ENCODE results near the gene WDR47.

The WDR47 gene

DNA sequence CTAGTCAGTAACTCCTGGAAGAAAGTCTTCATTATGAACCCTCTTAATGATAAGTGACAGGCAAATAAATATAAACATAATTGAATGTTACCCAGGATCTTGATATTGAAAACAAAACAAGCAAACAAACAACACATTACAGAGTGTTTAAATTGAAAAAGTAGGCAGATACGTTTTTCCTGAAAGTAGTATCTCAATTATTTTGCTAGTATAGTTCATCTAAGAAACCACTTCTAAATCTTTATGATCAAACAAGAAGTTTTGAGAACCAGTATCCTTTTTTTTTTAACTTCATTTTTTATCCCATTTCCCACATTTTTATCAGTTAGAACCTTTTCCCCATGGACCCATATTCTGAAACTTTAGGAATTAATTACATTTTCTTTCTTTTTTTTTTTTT, 3.7 kb upstream of the WDR47 start:
- H4K8ac ChIP-seq (ENCODE audit: low read length) = no peak overlapping the region
- no CpG with 5 or more reads among the region's 1 CpG for WGBS
- no peaks in the 10 kb centered on the region for H3K9me3 ChIP-seq (ENCODE audit: control insufficient read depth, low read length)
- no peak overlapping the region for H3K4ac ChIP-seq (ENCODE audit: low read depth in 1 of 2, low read length in 2 of 2)
- no peak overlapping the region for H3K23ac ChIP-seq (ENCODE audit: low read length in 2 of 2)
- no peaks in the 10 kb centered on the region for H3K79me1 ChIP-seq (replicated peaks; ENCODE audit: low read length, poor library complexity, severe bottlenecking)
- no peak overlapping the region for H2BK120ac ChIP-seq (ENCODE audit: low read depth, low read length)
- H2AK5ac ChIP-seq (ENCODE audit: low read length, severe bottlenecking) = no peak overlapping the region
- H3K14ac ChIP-seq (ENCODE audit: low read length in 2 of 2) = no peak overlapping the region
- DNase-seq = no peak
- H3K27ac ChIP-seq (ENCODE audit: low read length, poor library complexity, severe bottlenecking) = no peak overlapping the region
- H3K9ac ChIP-seq (ENCODE audit: low read length) = no peak overlapping the region
- H2BK5ac ChIP-seq (ENCODE audit: low read depth, low read length, poor library complexity, severe bottlenecking) = no peak overlapping the region
- no peak overlapping the region for H3K4me3 ChIP-seq (ENCODE audit: insufficient read depth in 1 of 2, low read depth in 1 of 2, low read length in 2 of 2)
- no peak overlapping the region for H2AFZ ChIP-seq (ENCODE audit: low read depth, low read length)
- H2BK12ac ChIP-seq (ENCODE audit: low read length in 2 of 2) = no peak overlapping the region
- no peak overlapping the region for H3K18ac ChIP-seq (ENCODE audit: low read depth in 1 of 2, low read length in 2 of 2)
- H3K27me3 ChIP-seq (ENCODE audit: control insufficient read depth in 1 of 2, insufficient read depth in 1 of 2, low read length in 2 of 2) = no peaks in the 10 kb centered on the region
- no peak overlapping the region for H3K4me2 ChIP-seq (ENCODE audit: low read length, poor library complexity, severe bottlenecking)
- H2BK15ac ChIP-seq (ENCODE audit: low read depth, poor library complexity, severe bottlenecking) = no peak overlapping the region
- H3K4me1 ChIP-seq (ENCODE audit: control insufficient read depth, insufficient read depth, low read depth, low read length) = no peaks in the 10 kb centered on the region
- no peaks in the 10 kb centered on the region for H3K36me3 ChIP-seq (ENCODE audit: control insufficient read depth in 1 of 2, insufficient read depth in 2 of 2, low read depth in 1 of 2, low read length in 2 of 2)
- H4K91ac ChIP-seq (ENCODE audit: low read length) = no peak overlapping the region

- Histone ChIP-seq H3K27ac (ENCODE audit: low read length, poor library complexity, severe bottlenecking) (peak overlapping the region; percentile 53), H3K14ac (ENCODE audit: low read length in 2 of 2) (peak overlapping the region in 1 of 2 experiments; percentile 19), H2BK12ac (ENCODE audit: low read length in 2 of 2) (no peak overlapping the region), H3K9me3 (ENCODE audit: control insufficient read depth, low read length) (no peaks in the 10 kb centered on the region), H3K36me3 (ENCODE audit: control insufficient read depth in 1 of 2, insufficient read depth in 2 of 2, low read depth in 1 of 2, low read length in 2 of 2) (no peaks in the 10 kb centered on the region), H3K18ac (ENCODE audit: low read depth in 1 of 2, low read length in 2 of 2) (peak overlapping the region; percentile 37 to 90), H4K91ac (ENCODE audit: low read length) (peak overlapping the region; percentile 43), H2BK5ac (ENCODE audit: low read depth, low read length, poor library complexity, severe bottlenecking) (no peak overlapping the region), H2AFZ (ENCODE audit: low read depth, low read length) (peak overlapping the region; percentile 16), H3K4me2 (ENCODE audit: low read length, poor library complexity, severe bottlenecking) (peak overlapping the region; percentile 66), H3K4me3 (ENCODE audit: insufficient read depth in 1 of 2, low read depth in 1 of 2, low read length in 2 of 2) (peak overlapping the region; percentile 88 to 99), H3K9ac (ENCODE audit: low read length) (peak overlapping the region; percentile 95), H2AK5ac (ENCODE audit: low read length, severe bottlenecking) (no peak overlapping the region), H2BK15ac (ENCODE audit: low read depth, poor library complexity, severe bottlenecking) (no peak overlapping the region), H4K8ac (ENCODE audit: low read length) (peak overlapping the region; percentile 1), H3K27me3 (ENCODE audit: control insufficient read depth in 1 of 2, insufficient read depth in 1 of 2, low read length in 2 of 2) (no peaks in the 10 kb centered on the region), H3K4me1 (ENCODE audit: control insufficient read depth, insufficient read depth, low read depth, low read length) (no peaks in the 10 kb centered on the region), H2BK120ac (ENCODE audit: low read depth, low read length) (peak overlapping the region; percentile 79), H3K4ac (ENCODE audit: low read depth in 1 of 2, low read length in 2 of 2) (peak overlapping the region; percentile 8 to 94), H3K23ac (ENCODE audit: low read length in 2 of 2) (peak overlapping the region in 1 of 2 experiments; percentile 16), H3K79me1 (replicated peaks; ENCODE audit: low read length, poor library complexity, severe bottlenecking) (no peaks in the 10 kb centered on the region)
- under 1% methylated on average over 24 of the region's 44 CpGs for WGBS
- peak; percentile 48 for DNase-seq
Observed at GRCh38 chr1:109040989-109041620, 797 bp downstream of the WDR47 start.

DNA sequence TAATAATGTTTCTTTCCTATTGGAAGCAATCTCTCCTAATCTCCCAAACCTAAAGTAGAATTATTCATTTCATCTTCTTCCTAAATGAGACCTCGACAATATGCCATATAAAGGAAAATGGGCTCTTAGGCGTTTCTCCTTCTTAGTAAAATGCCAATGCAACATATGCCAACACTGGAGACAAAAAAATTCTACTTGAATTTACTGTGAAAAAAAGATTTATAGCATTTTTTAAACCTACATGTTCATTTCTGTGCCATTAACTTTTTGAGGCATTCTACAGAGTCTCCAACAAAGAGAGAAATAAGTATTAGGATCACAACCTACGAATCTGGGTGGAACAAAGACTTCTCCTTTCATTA, 1.3 kb downstream of the WDR47 start:
- H3K4me3 ChIP-seq (ENCODE audit: insufficient read depth in 1 of 2, low read depth in 1 of 2, low read length in 2 of 2) = peak overlapping the region; percentile 88 to 99
- H2BK15ac ChIP-seq (ENCODE audit: low read depth, poor library complexity, severe bottlenecking) = no peak overlapping the region
- peak; percentile 34 for DNase-seq
- no peak overlapping the region for H3K4ac ChIP-seq (ENCODE audit: low read depth in 1 of 2, low read length in 2 of 2)
- no peak overlapping the region for H2BK5ac ChIP-seq (ENCODE audit: low read depth, low read length, poor library complexity, severe bottlenecking)
- no peak overlapping the region for H3K4me2 ChIP-seq (ENCODE audit: low read length, poor library complexity, severe bottlenecking)
- no peak overlapping the region for H3K18ac ChIP-seq (ENCODE audit: low read depth in 1 of 2, low read length in 2 of 2)
- H3K4me1 ChIP-seq (ENCODE audit: control insufficient read depth, insufficient read depth, low read depth, low read length) = no peaks in the 10 kb centered on the region
- 39% methylated on average over 2 of the region's 3 CpGs for WGBS
- H4K91ac ChIP-seq (ENCODE audit: low read length) = no peak overlapping the region
- H2BK12ac ChIP-seq (ENCODE audit: low read length in 2 of 2) = no peak overlapping the region
- H2AK5ac ChIP-seq (ENCODE audit: low read length, severe bottlenecking) = no peak overlapping the region
- no peaks in the 10 kb centered on the region for H3K36me3 ChIP-seq (ENCODE audit: control insufficient read depth in 1 of 2, insufficient read depth in 2 of 2, low read depth in 1 of 2, low read length in 2 of 2)
- no peak overlapping the region for H3K23ac ChIP-seq (ENCODE audit: low read length in 2 of 2)
- H3K79me1 ChIP-seq (replicated peaks; ENCODE audit: low read length, poor library complexity, severe bottlenecking) = peaks cover 1% of the 10 kb centered on the region
- H3K27me3 ChIP-seq (ENCODE audit: control insufficient read depth in 1 of 2, insufficient read depth in 1 of 2, low read length in 2 of 2) = no peaks in the 10 kb centered on the region
- no peaks in the 10 kb centered on the region for H3K9me3 ChIP-seq (ENCODE audit: control insufficient read depth, low read length)
- peak overlapping the region; percentile 95 for H3K9ac ChIP-seq (ENCODE audit: low read length)
- H4K8ac ChIP-seq (ENCODE audit: low read length) = no peak overlapping the region
- H3K14ac ChIP-seq (ENCODE audit: low read length in 2 of 2) = no peak overlapping the region
- no peak overlapping the region for H2AFZ ChIP-seq (ENCODE audit: low read depth, low read length)
- no peak overlapping the region for H2BK120ac ChIP-seq (ENCODE audit: low read depth, low read length)
- peak overlapping the region; percentile 28 for H3K27ac ChIP-seq (ENCODE audit: low read length, poor library complexity, severe bottlenecking)

DNA sequence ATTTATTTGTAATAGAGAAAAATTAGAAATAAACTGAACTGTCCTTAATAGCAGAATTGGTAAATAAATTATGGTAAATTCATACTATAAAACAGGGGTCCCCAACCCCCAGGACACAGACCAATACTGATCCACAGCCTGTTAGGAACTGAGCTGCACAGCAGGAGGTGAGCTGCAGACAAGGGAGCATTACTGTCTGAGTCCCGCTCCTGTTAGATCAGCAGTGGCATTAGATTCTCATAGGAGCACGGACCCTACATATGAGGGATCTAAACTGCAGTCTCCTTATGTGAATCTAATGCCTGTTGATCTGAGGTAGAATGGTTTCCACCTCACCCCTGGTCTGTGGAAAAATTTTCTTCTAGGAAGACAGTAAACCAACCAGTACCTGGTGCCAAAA, 7.5 kb downstream of the WDR47 start:
- Histone ChIP-seq H3K9me3 (ENCODE audit: control insufficient read depth, low read length) (no peaks in the 10 kb centered on the region), H3K9ac (ENCODE audit: low read length) (no peak overlapping the region), H2BK15ac (ENCODE audit: low read depth, poor library complexity, severe bottlenecking) (no peak overlapping the region), H3K79me1 (replicated peaks; ENCODE audit: low read length, poor library complexity, severe bottlenecking) (peaks cover 9% of the 10 kb centered on the region), H3K14ac (ENCODE audit: low read length in 2 of 2) (no peak overlapping the region), H3K4me2 (ENCODE audit: low read length, poor library complexity, severe bottlenecking) (no peak overlapping the region), H2AK5ac (ENCODE audit: low read length, severe bottlenecking) (no peak overlapping the region), H2BK5ac (ENCODE audit: low read depth, low read length, poor library complexity, severe bottlenecking) (no peak overlapping the region), H2AFZ (ENCODE audit: low read depth, low read length) (no peak overlapping the region), H3K4me3 (ENCODE audit: insufficient read depth in 1 of 2, low read depth in 1 of 2, low read length in 2 of 2) (no peak overlapping the region), H3K36me3 (ENCODE audit: control insufficient read depth in 1 of 2, insufficient read depth in 2 of 2, low read depth in 1 of 2, low read length in 2 of 2) (no peaks in the 10 kb centered on the region), H2BK120ac (ENCODE audit: low read depth, low read length) (no peak overlapping the region), H3K27me3 (ENCODE audit: control insufficient read depth in 1 of 2, insufficient read depth in 1 of 2, low read length in 2 of 2) (no peaks in the 10 kb centered on the region), H3K4ac (ENCODE audit: low read depth in 1 of 2, low read length in 2 of 2) (no peak overlapping the region), H4K8ac (ENCODE audit: low read length) (no peak overlapping the region), H3K27ac (ENCODE audit: low read length, poor library complexity, severe bottlenecking) (no peak overlapping the region), H3K4me1 (ENCODE audit: control insufficient read depth, insufficient read depth, low read depth, low read length) (peaks cover 3% of the 10 kb centered on the region), H2BK12ac (ENCODE audit: low read length in 2 of 2) (no peak overlapping the region), H3K23ac (ENCODE audit: low read length in 2 of 2) (no peak overlapping the region), H3K18ac (ENCODE audit: low read depth in 1 of 2, low read length in 2 of 2) (no peak overlapping the region), H4K91ac (ENCODE audit: low read length) (no peak overlapping the region)
- no peak for DNase-seq
- WGBS = 79% methylated on average over 2 of the region's 2 CpGs
